Measurements from ENCODE around the gene TWIST2. TPM values are rescaled to one million over a fixed set of nuclear protein-coding genes. Genes with fewer than 3 reads are reported as not detected.

The TWIST2 gene
- total and polyA plus RNA-seq, 5 donors = 3.1 to 6.3 (median 5.0) TPM

- no peaks in the 10 kb centered on the region for H3K27me3 ChIP-seq (ENCODE audit: control insufficient read depth, insufficient read depth)
- no peaks in the 10 kb centered on the region for H3K9me3 ChIP-seq (ENCODE audit: control insufficient read depth, low read length)
- no peak overlapping the region for H3K4me3 ChIP-seq (ENCODE audit: low read length)
- WGBS = 80% methylated on average over 4 of the region's 4 CpGs
- intact Hi-C loops (cut with DNase I) = no loop called here
- DNase-seq (no peak), ATAC-seq (no peak)
- H3K27ac ChIP-seq (ENCODE audit: low read length) = no peak overlapping the region
- H3K4me1 ChIP-seq (ENCODE audit: control insufficient read depth, insufficient read depth, low read length) = no peaks in the 10 kb centered on the region
These were observed 10.1 kb downstream of the TWIST2 start for GRCh38 chr2:238857959-238858358.

DNA sequence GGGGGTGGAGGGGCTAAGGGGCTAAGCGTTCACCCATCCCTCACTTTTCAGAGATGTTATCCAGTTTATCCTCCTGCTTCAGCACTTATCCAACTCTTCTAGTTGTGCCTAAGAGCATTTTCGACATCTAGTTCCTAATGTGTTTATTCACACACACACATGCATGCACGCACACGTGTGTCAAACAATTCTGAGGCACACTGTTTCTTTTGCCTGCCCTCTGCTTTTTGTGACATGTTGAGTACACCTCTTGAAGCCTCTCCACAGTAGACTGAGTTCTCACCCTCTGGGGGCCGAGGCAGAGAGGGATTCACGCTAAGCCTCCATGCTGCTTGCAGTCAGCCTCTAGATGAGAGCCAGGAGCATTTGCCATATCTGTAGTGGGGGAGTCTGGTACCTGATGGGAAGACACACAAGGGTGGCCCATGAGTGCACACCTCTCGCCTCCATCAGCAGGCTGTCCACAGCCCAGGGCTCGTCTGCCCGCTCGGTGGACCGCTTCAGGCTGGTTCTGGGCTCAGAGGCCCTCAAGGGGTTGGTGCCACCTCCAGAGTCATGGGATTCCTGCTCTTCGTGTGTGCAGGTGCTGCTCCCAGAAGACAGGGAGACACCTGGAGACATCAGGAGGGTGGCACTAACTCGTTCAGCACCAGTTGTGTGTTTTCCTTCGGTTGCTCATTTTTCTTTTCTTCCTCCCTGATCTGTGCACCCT is 11.9 kb downstream of the TWIST2 start:
- intact Hi-C loops (cut with DNase I) = no loop called here
- no peaks in the 10 kb centered on the region for H3K27me3 ChIP-seq (ENCODE audit: control insufficient read depth, insufficient read depth)
- H3K27ac ChIP-seq (ENCODE audit: low read length) = no peak overlapping the region
- H3K4me1 ChIP-seq (ENCODE audit: control insufficient read depth, insufficient read depth, low read length) = no peaks in the 10 kb centered on the region
- WGBS = 80% methylated on average over 14 of the region's 14 CpGs
- no peak for DNase-seq
- H3K9me3 ChIP-seq (ENCODE audit: control insufficient read depth, low read length) = no peaks in the 10 kb centered on the region
- no peak for ATAC-seq
- no peak overlapping the region for H3K4me3 ChIP-seq (ENCODE audit: low read length)

- Histone ChIP-seq H3K27ac (ENCODE audit: low read length) (no peak overlapping the region), H3K4me3 (ENCODE audit: low read length) (no peak overlapping the region), H3K4me1 (ENCODE audit: control insufficient read depth, insufficient read depth, low read length) (no peaks in the 10 kb centered on the region), H3K9me3 (ENCODE audit: control insufficient read depth, low read length) (no peaks in the 10 kb centered on the region), H3K27me3 (ENCODE audit: control insufficient read depth, insufficient read depth) (no peaks in the 10 kb centered on the region)
- DNase-seq (no peak), ATAC-seq (no peak)
- 77% methylated on average over 21 of the region's 21 CpGs for WGBS
- intact Hi-C loops (cut with DNase I) = no loop called here
These were observed 13.3 kb downstream of the TWIST2 start for GRCh38 chr2:238861013-238861730.

- DNase-seq (no peak), ATAC-seq (no peak)
- Histone ChIP-seq H3K27me3 (ENCODE audit: control insufficient read depth, insufficient read depth) (no peaks in the 10 kb centered on the region), H3K9me3 (ENCODE audit: control insufficient read depth, low read length) (no peaks in the 10 kb centered on the region), H3K4me3 (ENCODE audit: low read length) (no peak overlapping the region), H3K4me1 (ENCODE audit: control insufficient read depth, insufficient read depth, low read length) (no peaks in the 10 kb centered on the region), H3K27ac (ENCODE audit: low read length) (no peak overlapping the region)
- 94% methylated on average over 10 of the region's 10 CpGs for WGBS
- intact Hi-C loops (cut with DNase I) = no loop called here
These were observed 14.0 kb downstream of the TWIST2 start for GRCh38 chr2:238861766-238862315.

DNA sequence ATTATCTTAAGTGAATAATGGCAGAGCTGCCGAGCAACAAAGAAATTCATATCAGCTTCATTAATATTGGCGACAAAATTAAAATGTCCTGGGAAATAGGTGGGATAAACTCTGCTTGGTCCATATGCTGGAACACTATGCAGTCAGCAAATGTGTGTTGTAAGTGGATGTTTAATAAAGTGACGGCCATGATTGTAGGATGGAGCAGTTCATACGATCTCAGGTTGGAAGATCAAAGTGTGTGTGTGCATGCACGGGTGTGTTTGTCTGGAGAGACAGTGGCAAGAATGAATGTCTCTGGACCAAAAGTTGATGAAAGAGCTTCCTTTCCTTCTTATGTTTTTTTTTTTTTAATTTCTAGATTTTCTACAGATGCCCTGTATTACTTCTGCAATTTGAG is 14.8 kb downstream of the TWIST2 start:
- H3K4me1 ChIP-seq (ENCODE audit: control insufficient read depth, insufficient read depth, low read length) = no peaks in the 10 kb centered on the region
- DNase-seq = no peak
- no peaks in the 10 kb centered on the region for H3K27me3 ChIP-seq (ENCODE audit: control insufficient read depth, insufficient read depth)
- no peak for ATAC-seq
- 88% methylated on average over 5 of the region's 5 CpGs for WGBS
- H3K27ac ChIP-seq (ENCODE audit: low read length) = no peak overlapping the region
- H3K4me3 ChIP-seq (ENCODE audit: low read length) = no peak overlapping the region
- intact Hi-C loops (cut with DNase I) = no loop called here
- no peaks in the 10 kb centered on the region for H3K9me3 ChIP-seq (ENCODE audit: control insufficient read depth, low read length)

GRCh38 chr2:238863231-238863630 is 15.3 kb downstream of the TWIST2 start:
- WGBS = 92% methylated on average over 14 of the region's 14 CpGs
- DNase-seq (no peak), ATAC-seq (no peak)
- Histone ChIP-seq H3K27me3 (ENCODE audit: control insufficient read depth, insufficient read depth) (no peaks in the 10 kb centered on the region), H3K27ac (ENCODE audit: low read length) (no peak overlapping the region), H3K4me1 (ENCODE audit: control insufficient read depth, insufficient read depth, low read length) (no peaks in the 10 kb centered on the region), H3K9me3 (ENCODE audit: control insufficient read depth, low read length) (no peaks in the 10 kb centered on the region), H3K4me3 (ENCODE audit: low read length) (no peak overlapping the region)
- intact Hi-C loops (cut with DNase I) = no loop called here

DNA sequence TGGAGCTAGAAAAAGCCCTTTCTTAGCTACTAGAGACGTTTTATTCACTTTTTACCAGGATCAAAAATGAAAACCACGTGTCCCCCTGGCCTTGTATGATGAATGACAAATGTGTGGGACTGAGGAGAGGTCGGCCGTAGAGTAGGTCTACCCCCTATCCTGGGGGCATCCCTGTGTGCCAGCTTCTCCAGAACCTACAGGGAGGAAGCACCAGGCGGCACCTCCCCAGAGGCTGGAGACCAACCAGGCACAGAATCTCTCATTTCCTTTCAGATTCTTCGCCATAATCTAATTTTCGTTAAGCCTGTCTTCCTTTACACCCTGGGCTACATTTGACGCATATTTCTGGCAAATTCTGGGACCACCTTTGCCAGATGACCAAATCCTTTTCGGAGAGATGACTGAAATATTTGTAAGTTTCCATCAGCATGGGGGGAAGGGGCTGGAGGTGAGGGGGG is 15.9 kb downstream of the TWIST2 start:
- H3K4me1 ChIP-seq (ENCODE audit: control insufficient read depth, insufficient read depth, low read length) = no peaks in the 10 kb centered on the region
- DNase-seq (no peak), ATAC-seq (no peak)
- no peak overlapping the region for H3K4me3 ChIP-seq (ENCODE audit: low read length)
- no peaks in the 10 kb centered on the region for H3K9me3 ChIP-seq (ENCODE audit: control insufficient read depth, low read length)
- 57% methylated on average over 9 of the region's 9 CpGs for WGBS
- intact Hi-C loops (cut with DNase I) = no loop called here
- H3K27me3 ChIP-seq (ENCODE audit: control insufficient read depth, insufficient read depth) = no peaks in the 10 kb centered on the region
- H3K27ac ChIP-seq (ENCODE audit: low read length) = peak overlapping the region; percentile 22

- WGBS = 35% methylated on average over 29 of the region's 29 CpGs
- H3K4me3 ChIP-seq (ENCODE audit: low read length) = no peak overlapping the region
- H3K27me3 ChIP-seq (ENCODE audit: control insufficient read depth, insufficient read depth) = no peaks in the 10 kb centered on the region
- peak; percentile 89 to 93 (median 90) for DNase-seq
- H3K4me1 ChIP-seq (ENCODE audit: control insufficient read depth, insufficient read depth, low read length) = no peaks in the 10 kb centered on the region
- no peaks in the 10 kb centered on the region for H3K9me3 ChIP-seq (ENCODE audit: control insufficient read depth, low read length)
- H3K27ac ChIP-seq (ENCODE audit: low read length) = peak overlapping the region; percentile 60
- intact Hi-C loops (cut with DNase I) = no loop called here
- peak; percentile 95 to 97 for ATAC-seq
These were observed 16.5 kb downstream of the TWIST2 start for GRCh38 chr2:238864207-238865014.

- peak overlapping the region; percentile 60 for H3K27ac ChIP-seq (ENCODE audit: low read length)
- no peak for DNase-seq
These were observed 17.3 kb downstream of the TWIST2 start for GRCh38 chr2:238865015-238865719.

DNA sequence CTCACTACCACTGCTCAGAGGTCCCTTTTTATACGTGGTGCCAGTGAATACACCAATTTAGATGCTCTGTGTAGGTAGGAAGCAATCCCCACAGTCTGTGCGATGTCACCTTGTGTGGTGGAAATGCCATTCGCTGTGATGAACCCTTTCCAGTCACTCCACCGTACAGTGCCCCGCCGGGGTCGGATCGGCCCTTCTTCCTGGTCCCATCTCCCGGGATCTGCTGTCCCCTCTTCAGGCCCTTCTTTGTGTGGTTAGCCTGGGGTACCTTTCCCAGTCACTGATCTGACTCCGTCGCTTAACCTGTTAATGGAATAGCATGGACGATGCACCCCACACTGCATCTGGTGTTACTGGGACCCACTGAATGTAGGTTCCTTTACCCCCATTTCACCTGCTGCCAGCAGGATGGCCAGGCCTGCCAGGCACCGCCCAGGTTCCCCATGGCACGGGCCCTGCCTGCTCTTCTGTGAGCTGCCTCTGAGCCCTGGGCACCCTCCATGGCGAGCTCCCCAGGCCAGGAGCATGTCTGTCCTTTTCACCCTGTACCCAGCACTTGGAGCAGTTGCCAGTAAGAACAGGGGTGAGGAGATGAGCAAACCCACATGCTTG is 18.0 kb downstream of the TWIST2 start:
- no peaks in the 10 kb centered on the region for H3K27me3 ChIP-seq (ENCODE audit: control insufficient read depth, insufficient read depth)
- no peak overlapping the region for H3K4me3 ChIP-seq (ENCODE audit: low read length)
- H3K9me3 ChIP-seq (ENCODE audit: control insufficient read depth, low read length) = no peaks in the 10 kb centered on the region
- no peak overlapping the region for H3K27ac ChIP-seq (ENCODE audit: low read length)
- no peaks in the 10 kb centered on the region for H3K4me1 ChIP-seq (ENCODE audit: control insufficient read depth, insufficient read depth, low read length)
- 92% methylated on average over 15 of the region's 15 CpGs for WGBS
- intact Hi-C loops (cut with DNase I) = no loop called here
- ATAC-seq (no peak), DNase-seq (no peak)

More at GRCh38 chr2:238865015-238865719, 17.3 kb downstream of the TWIST2 start:
- Histone ChIP-seq H3K4me3 (ENCODE audit: low read length) (no peak overlapping the region), H3K4me1 (ENCODE audit: control insufficient read depth, insufficient read depth, low read length) (no peaks in the 10 kb centered on the region), H3K27me3 (ENCODE audit: control insufficient read depth, insufficient read depth) (no peaks in the 10 kb centered on the region), H3K9me3 (ENCODE audit: control insufficient read depth, low read length) (no peaks in the 10 kb centered on the region)
- ATAC-seq = no peak
- intact Hi-C loops (cut with DNase I) = no loop called here
- 63% methylated on average over 17 of the region's 17 CpGs for WGBS

Data from right cardiac atrium (tissue), 5 donors.